Transverse colon (tissue), 4 donors: ENCODE measurements around the gene VPS18. TPM values are rescaled to one million over a fixed set of nuclear protein-coding genes. Genes with fewer than 3 reads are reported as not detected.

Experiments used
- DNase-seq: peaks from one replicate; pipeline ENCODE4 v3.0.0-alpha.2; 2019
- H3K27ac ChIP-seq, 4 donors: fragments of 200-600 bp; sonication (generic); 2 replicates each; pipeline ENCODE4 v1.5.1; 2016 to 2018; ENCODE audit warnings: inconsistent platforms in 4 of 4
- H3K27me3 ChIP-seq: fragments of 200-600 bp; sonication (generic); 2 replicates; pipeline ENCODE4 v1.5.1; 2017; ENCODE audit warnings: inconsistent platforms
- H3K36me3 ChIP-seq, 4 donors: fragments of 200-600 bp; sonication (generic); 2 replicates each; pipeline ENCODE4 v1.5.1; 2017 to 2019; ENCODE audit warnings: inconsistent platforms in 4 of 4
- H3K4me1 ChIP-seq, 4 donors: fragments of 200-600 bp; sonication (generic); 2 replicates each; pipeline ENCODE4 v1.5.1; 2017 to 2020; ENCODE audit warnings: inconsistent platforms in 4 of 4
- H3K4me3 ChIP-seq, 4 donors: fragments of 200-600 bp; sonication (generic); 1 replicate in 1 of 4; 2 replicates in 3 of 4; pipeline versions ENCODE4 v1.5.1 to v1.6.1; 2017 to 2019; ENCODE audit warnings: inconsistent platforms in 4 of 4
- H3K9me3 ChIP-seq, 2 donors: fragments of 200-600 bp; sonication (generic); 2 replicates each; pipeline ENCODE4 v1.5.1; 2017 to 2019; ENCODE audit warnings: inconsistent platforms in 2 of 2
- CTCF ChIP-seq, 5 experiments: fragments of 200-600 bp in 3 of 5; fragments of 450-650 bp in 2 of 5; sonication (generic) in 3 of 5; IDR thresholded peaks; 1 replicate in 2 of 5; 2 replicates in 3 of 5; pipeline ENCODE4 v1.5.1; 2016 to 2017; ENCODE audit warnings: antibody characterized with exemption in 5 of 5, inconsistent platforms in 3 of 5, mild to moderate bottlenecking in 2 of 5, moderate library complexity in 1 of 5
- EP300 ChIP-seq: sonication (generic); formaldehyde crosslinking; IDR thresholded peaks from one replicate; pipeline ENCODE4 v1.6.1; 2017; ENCODE audit warnings: antibody characterized with exemption, low read depth
- POLR2A ChIP-seq: fragments of 450-650 bp; IDR thresholded peaks from one replicate; pipeline ENCODE4 v1.6.1; 2016; ENCODE audit warnings: antibody characterized with exemption, mild to moderate bottlenecking, moderate library complexity
- POLR2AphosphoS5 ChIP-seq, 3 donors: sonication (generic); formaldehyde crosslinking; IDR thresholded peaks; one replicate each; pipeline ENCODE4 v1.6.1; 2016; ENCODE audit warnings: antibody characterized with exemption in 3 of 3
- WGBS, 2 donors: methylation state at CpG; one replicate each; pipeline ENCODE4 v1.1.5; 2018; ENCODE audit warnings: low coverage in 1 of 2; 5-methylcytosine and 5-hydroxymethylcytosine counted together
- in situ Hi-C, 4 donors: fragments of 200-750 bp; cut with MboI; loops; one replicate each; pipeline versions ENCODE4 v1.15.0 to v1.15.1; 2017; ENCODE audit warnings: low sequenced_read_pairs in 3 of 4, low pct_ligation_motif_present in 1 of 4, low pct_unique_long_range_greater_than_20kb in 1 of 4
- intact Hi-C: fragments of 100-400 bp; cut with DNase I; formaldehyde crosslinking; loops from one replicate; pipeline ENCODE4 v1.15.1; 2023; ENCODE audit warnings: low total_unique reads
- total RNA-seq, 4 donors: library from RNA; depleted of rRNA; stranded (reverse); fragments of >200 nt; gene quantifications; one replicate each; pipeline ENCODE4 v1.1.0, GENCODE V29; 2016

VPS18 gene
- total RNA-seq, 4 donors from 2014 or later = 18.3 to 58.7 (median 21.0) TPM

DNA sequence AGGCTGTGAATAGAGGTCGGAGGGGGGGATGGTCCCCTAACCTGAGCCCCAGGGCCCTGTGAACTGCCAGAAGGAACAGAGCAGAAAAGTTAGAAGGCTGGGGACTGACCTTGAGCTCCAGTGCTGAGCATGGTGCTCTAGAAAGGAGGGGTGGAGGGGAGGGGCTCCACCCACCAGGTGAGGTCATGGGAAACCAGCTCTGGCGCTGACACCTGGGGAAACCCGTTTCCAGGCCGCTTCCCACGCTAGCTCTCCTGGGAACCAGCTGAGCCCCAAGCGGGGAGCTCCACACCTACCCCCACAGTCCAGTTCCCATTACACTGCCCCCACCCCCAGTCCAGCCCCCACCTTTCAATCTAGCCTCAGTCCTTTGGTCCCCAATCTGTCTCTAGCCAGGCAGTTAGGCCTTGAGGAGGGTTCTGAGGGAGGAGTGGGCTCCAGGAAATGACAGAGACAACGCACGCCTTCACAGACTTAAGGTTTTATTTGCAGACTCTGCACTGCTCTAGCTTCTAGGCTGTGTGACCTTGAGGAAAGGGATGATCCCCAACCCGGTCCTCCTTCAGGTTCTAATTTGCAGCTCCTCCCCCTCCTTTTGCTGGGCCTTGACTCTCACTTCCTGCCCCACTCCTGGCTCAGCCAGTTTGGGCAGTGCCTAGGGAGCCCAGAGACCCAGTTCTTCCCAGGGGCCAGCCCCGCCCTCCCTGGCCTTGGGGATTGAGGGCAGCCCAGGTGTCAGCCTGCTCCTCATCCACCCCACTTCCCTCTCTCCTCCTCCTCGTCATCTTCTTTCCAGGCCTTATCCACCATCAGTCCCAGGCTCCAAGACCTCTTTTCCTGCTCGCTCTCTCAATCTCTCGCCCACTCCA lies 22.3 kb upstream of the VPS18 start:
- 51 to 55% methylated on average over 4 to 13 of the region's 13 CpGs for WGBS, 2 donors
- no peak for TF ChIP-seq POLR2A
- TF ChIP-seq POLR2AphosphoS5 (IDR thresholded peaks at IDR 0.05) = no peak
- no peak for TF ChIP-seq EP300
- TF ChIP-seq CTCF (IDR thresholded peaks at IDR 0.05) = no peak
- Histone ChIP-seq H3K36me3 (no peaks in the 10 kb centered on the region), H3K27ac (peak overlapping the region; percentile 18 to 90 (median 72)), H3K27me3 (peaks cover 7% of the 10 kb centered on the region), H3K4me1 (peaks cover 4 to 36% (median 24%) of the 10 kb centered on the region in 4 donors), H3K4me3 (no peak overlapping the region), H3K9me3 (no peaks in the 10 kb centered on the region)
- DNase-seq = peak; percentile 77
- in situ Hi-C loops = no loop called here
- intact Hi-C loops = no loop called here

DNA sequence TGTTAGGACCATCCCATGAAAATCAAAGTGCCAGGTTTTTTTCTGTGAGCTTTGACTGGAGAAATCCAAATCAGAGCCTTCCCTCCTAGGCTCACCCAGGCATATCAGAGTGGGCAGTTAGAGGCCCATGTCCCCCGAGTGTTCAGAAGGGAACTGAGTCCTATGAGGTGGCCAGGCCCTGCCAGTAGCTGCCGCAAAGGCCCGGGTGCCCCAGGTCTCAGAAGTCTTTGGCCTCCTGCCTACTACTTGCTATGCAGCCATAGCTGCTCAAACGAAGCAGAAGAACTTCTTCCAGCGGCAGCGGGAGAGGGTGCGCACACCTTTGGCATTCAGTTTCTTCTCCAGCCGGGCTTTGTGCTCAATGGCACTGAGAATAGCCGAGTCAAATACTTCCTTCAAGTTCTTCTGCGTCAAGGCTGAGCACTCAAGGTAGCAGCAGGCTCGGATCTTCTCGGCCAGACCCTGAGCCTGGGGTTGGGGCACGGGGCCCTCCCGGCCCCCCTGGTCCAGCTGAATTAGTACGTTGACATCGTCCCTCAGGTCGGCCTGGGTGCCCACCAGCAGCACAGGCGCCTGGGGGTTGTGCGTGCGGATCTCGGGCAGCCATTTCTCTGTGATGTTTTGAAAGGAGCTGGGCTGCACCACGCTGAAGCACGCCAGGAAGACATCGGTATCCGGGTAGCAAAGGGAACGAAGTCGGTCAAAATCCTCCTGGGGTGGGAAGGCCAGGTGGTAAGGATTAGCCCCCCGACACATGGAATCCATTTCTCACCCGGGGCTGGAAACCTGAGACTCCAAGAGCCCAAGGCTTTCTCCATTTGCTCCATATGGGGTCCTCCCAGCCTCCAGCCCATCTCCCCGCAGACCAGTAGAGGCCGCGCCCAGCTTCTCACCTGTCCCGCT lies 21.2 kb upstream of the VPS18 start:
- Histone ChIP-seq H3K4me3 (peak overlapping the region in 3 of 4 donors; percentile 37 to 67 (median 59)), H3K27ac (peak overlapping the region in 3 of 4 donors; percentile 66 to 90 (median 77)), H3K9me3 (no peaks in the 10 kb centered on the region), H3K27me3 (peaks cover 7% of the 10 kb centered on the region), H3K4me1 (peaks cover 4 to 36% (median 24%) of the 10 kb centered on the region in 4 donors), H3K36me3 (no peaks in the 10 kb centered on the region)
- in situ Hi-C loops = no loop called here
- DNase-seq = no peak
- TF ChIP-seq CTCF (IDR thresholded peaks at IDR 0.05) (no peak), POLR2AphosphoS5 (IDR thresholded peaks at IDR 0.05) (no peak), EP300 (no peak), POLR2A (no peak)
- intact Hi-C loops = no loop called here
- 67% methylated on average over 33 of the region's 33 CpGs; no CpG with 5 or more reads in 1 of the 2 donors for WGBS, 2 donors

GRCh38 chr15:40873694-40874561 lies 20.3 kb upstream of the VPS18 start, which contains the start of gene RHOV:
Gene RHOV, minus strand, starts transcription at chr15:40874234. Its CDS starts 95 bp downstream, at chr15:40874139.
- peak; percentile 75 to 82 (median 81) for TF ChIP-seq POLR2AphosphoS5 (IDR thresholded peaks at IDR 0.05)
- TF ChIP-seq EP300 = no peak
- TF ChIP-seq POLR2A = peak; percentile 49
- peak in 3 of 5 experiments; percentile 29 to 40 (median 30) for TF ChIP-seq CTCF (IDR thresholded peaks at IDR 0.05)
- in situ Hi-C loops (no loop called here), intact Hi-C loops (no loop called here)
- Histone ChIP-seq H3K36me3 (no peaks in the 10 kb centered on the region), H3K9me3 (no peaks in the 10 kb centered on the region), H3K27ac (peak within 1 kb of the TSS; percentile 63 to 90 (median 72)), H3K27me3 (peaks cover 7% of the 10 kb centered on the region), H3K4me3 (peak within 1 kb of the TSS; percentile 20 to 67 (median 48)), H3K4me1 (peaks cover 4 to 40% (median 26%) of the 10 kb centered on the region in 4 donors)
- WGBS, 2 donors = 0 to 1% methylated on average over 11 to 42 of the region's 74 CpGs
- peak; percentile 85 for DNase-seq
